ENCODE measurements around the gene AIRE.
"Not testable (repeated sequence)": the region's sequence is repeated elsewhere in the genome, so short reads cannot be mapped to it uniquely, and the experiment has no call there.

Gene AIRE

DNA sequence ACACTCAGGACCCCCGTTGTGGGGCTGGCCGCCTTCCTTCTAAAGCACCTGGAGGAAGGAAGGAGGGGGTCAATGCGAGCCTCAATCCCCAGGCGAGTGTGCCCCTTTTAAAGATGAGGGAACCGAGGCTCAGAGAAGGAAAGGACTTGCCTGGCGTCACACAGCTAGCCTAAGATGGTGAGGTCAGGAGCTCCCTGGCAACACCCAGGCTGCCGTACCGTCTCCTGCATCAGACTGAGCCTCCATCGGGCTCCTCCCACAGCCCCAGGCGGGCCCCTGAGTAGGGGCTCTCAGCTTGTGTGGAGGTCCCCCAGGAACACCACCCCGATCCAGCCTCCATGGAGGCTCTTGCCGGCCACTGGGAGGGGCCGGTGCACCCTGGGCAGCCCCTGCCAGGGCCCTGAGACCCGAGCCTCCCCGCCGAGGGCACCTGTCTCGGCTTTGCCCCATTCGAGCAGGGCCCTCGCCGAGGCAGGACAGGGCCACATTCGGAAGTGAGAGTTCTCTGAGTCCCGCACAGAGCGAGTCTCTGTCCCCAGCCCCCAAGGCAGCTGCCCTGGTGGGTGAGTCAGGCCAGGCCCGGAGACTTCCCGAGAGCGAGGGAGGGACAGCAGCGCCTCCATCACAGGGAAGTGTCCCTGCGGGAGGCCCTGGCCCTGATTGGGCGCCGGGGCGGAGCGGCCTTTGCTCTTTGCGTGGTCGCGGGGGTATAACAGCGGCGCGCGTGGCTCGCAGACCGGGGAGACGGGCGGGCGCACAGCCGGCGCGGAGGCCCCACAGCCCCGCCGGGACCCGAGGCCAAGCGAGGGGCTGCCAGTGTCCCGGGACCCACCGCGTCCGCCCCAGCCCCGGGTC lies at the start of gene AIRE:
Gene AIRE, plus strand, starts transcription at position 739 of the 855 bp plus-strand sequence. CDS start 131 bp downstream, outside the sequence.
- peak; percentile 72 for DNase-seq (ENCODE audit: low spot score)

DNA sequence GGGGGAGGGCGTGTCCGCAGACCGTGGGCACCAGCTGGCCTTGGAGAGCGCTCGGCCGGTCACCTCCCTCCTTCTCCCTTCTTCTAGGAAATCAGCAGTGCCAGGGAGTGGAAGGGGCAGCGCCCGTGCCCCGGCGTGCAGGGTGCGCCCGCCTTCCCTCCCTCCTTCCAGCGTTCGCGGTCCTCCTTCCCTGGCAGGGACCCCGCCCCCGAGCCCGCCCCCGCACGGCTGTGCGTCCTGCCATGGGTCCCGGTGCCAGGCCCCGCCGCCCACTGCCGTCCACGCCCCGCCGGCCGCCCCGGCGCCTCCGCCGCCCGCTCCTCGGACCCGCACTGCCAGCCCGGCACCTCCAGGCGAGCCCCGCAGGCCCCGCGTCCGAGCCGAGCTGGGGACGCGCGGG lies 45.3 kb upstream of the AIRE start:
- DNase-seq (ENCODE audit: low spot score) = not testable (repeated sequence)

DNA sequence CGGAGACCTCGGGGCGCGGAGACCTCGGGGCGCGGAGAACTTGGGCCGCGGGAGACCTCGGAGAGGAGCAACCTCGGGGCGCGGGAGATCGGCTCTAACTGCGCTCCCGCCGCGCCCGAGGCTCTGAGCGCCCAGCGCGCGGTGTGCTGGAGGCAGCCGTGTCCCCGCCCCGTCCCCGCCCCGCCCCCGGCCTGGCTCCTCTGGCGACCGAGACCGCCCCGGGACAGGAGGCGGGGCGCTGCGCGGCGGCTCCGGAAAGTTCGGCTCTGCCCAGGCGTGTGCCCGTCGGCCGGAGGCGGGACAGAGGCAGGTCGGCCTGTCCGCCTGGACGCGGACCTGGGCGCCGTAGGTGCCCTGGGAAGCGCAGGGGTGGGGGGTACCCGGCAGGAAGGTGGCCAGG lies 44.8 kb upstream of the AIRE start, which contains the start of gene ICOSLG:
Gene ICOSLG, minus strand, starts transcription at position 102 of the 400 bp plus-strand sequence. CDS start 126 bp downstream, outside the sequence.
- DNase-seq (ENCODE audit: low spot score) = not testable (repeated sequence)

DNA sequence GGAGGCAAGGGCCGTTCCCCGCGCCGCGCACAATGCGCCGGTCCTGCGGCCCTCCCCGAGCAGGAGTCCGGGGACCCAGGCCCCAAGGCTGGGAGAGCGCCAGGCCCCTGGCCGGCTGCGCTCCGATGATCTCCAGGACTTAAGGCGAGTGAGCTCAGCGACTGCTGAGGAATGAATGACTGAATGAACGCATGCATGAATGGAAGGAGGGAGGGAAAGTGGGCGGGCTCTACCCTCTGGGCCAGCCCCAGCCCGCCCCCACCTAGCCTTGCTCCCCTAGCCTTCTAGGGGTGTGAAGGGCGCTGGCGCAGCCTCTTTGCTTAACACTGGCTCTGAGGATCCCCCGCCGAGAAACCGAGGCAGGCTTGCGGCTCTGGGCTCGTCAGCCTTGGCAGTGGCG lies 44.4 kb upstream of the AIRE start:
- DNase-seq (ENCODE audit: low spot score) = not testable (repeated sequence)

DNA sequence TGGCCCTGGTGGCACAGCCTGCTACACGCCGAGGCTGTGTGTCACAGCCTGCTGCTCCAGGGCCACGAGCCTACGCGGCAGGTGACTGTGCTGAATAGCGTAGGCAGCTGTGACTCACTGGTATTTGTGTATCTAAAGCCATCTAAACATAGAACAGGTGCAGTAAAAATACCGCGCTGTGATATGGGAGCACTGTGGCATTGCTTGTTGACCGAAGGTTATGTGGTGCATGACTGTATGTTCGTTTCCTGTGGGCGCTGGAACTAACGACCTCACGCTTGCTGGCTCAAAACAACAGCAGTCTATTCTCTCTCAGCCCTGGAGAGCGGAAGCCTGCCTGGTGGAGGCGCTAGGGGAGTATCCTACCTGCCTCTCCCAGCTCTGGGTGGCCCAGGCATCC lies 41.7 kb upstream of the AIRE start:
- DNase-seq (ENCODE audit: low spot score) = not testable (repeated sequence)

DNA sequence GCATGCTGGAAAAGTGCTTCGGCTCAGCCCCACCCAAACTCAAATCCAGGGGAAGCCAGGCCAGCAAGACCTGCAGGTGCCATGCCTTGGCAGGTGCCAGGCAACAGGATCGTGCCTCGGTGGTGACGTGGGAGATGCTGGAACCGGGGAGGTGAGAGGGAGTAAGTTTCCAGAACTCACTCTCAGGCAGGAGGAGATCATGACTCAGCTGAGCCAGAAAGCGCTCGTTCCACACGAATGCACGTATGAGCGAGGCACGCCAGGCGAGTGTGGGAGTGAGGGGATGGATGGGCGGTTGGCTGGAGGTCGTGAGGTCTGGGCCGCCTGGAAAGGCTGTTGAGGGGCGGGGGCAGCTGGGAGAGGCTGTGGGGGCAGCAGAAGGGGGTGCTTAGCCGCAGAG lies 37.8 kb upstream of the AIRE start:
- DNase-seq (ENCODE audit: low spot score) = not testable (repeated sequence)

DNA sequence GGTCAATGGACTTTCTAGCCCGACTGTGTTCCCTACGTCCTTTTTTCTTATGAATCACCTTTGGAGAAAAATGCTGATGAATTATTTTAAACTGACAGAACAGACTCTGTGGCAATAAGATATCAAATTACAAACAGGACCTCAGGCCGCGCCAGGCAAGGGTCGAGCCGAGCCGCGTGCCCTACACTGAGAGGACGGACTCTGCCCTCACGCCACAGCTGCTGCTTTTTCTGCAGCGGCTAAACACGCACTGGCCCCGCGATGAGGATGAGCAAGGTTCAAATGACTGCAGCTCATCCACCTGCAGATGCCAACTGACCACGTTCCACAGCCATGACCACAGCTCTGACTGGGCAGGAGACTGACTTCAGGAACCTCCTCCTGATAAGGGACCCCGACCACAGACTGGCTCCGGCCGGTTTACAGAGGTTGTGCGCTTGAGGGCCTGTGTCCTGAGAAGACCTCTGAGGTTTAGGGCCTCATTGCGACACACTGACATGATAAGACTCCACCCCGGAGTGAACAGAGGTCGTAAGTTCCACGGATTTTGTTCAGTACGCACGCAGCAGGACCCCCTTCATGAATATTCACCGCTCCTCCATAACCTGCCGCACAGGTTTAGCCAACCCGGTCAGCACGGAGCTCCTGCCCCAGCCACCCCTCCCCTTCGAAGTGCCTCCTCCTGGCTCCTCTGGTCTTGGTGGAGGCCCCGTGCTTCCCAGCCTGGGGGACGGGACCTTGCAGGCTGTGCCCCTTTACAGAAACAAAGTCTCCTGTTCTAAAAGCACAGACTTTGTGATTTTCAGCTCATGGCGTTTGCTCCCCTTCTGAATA lies 36.3 kb upstream of the AIRE start:
- not testable (repeated sequence) for DNase-seq (ENCODE audit: low spot score)

DNA sequence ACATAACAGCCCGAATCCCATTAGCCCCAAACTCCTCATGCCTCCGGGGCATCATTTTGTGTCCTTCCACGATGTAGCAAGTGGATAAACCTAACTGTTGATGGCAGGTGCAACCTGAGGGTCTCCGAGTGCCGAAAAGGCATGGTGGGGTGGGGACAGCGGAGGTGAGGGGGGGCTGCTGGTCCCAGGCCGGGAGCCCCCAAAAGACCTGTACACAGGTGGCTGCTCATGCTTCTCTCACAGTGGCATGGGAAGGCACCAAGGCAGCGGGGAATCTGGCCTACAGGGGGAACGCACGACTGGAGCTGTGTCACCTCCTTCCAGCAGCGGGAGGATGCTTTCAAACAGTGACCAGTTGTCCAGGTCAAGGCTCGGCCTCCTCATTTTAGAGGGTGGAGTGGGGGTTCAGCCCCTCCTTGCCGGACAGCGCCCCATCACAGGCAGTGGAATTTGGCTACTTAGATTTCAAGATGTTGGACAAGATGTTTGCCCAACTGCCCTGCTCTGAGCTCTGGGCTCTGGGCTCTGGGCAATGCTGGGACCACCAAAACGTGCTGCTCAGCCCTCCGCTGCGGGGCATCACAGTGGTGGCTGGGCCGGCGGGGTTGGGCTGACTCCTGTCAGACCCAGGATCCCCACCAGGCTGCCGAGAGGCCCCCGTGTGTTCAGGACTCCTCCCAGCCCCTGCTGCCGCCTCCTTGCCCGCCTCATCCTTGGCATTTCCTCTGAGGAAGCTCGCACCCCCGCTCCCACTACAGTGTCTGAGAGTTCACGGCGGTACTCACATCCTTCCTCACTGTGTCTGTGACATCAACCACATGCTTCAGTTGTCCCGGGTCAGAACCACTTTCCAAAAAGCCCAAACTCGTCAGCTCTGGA lies 31.6 kb upstream of the AIRE start:
- no peak for DNase-seq (ENCODE audit: low spot score)

DNA sequence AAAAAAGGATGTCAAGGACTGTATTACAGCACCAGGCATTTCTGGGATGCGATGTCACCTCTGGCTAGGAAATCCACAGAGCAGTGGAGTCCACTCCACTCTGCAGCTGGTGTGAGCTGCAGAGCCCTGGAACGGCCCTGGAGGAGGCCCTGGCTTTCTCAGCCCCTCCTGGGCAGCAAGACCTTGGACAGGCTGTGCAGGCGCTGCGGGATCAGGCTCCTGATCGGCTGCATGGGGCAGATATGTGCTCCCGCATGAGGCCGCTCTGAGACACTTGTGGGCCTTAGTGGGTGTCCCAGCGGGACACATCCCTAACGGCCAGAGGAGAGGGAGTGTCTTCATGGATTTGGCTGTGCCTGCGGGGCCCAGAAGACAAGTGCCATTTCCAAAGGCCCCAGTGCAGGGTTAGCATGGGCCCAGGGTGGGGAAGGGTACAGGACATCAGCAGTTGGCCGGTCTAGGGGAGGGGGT lies 30.1 kb upstream of the AIRE start:
- DNase-seq (ENCODE audit: low spot score) = peak; percentile 38

DNA sequence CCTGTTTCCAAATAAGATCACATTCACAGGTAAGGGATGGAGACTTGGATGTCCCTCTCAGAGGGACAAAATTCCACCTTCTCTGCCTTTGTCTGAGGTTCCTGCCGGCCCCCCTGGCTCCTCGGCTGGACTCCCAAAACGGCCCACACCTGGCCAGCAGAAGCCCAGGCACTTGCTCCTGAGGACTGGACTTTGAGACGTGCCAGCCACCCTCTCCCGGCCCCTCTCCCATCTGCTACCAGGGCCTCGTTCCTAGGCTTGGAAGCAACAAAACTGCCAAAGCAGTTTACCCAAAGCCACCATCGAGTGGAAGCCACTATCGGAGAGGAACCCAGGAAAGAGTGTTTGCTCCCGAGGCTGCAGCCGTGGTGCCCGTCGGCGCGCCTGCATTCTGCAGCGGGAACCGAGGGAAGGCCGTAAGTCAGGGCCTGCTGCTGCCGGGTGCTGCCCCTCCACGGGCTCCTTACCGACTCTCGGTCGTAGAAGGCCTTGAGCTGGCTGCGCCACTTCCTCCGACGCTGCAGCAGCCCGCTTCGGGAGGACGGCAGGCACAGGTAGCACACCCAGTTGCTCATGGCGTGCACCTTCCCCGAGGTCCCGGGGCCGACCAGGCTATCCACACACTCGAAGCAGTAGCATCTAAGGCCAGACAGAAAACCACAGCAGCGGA lies 27.5 kb upstream of the AIRE start:
- DNase-seq (ENCODE audit: low spot score) = no peak

DNA sequence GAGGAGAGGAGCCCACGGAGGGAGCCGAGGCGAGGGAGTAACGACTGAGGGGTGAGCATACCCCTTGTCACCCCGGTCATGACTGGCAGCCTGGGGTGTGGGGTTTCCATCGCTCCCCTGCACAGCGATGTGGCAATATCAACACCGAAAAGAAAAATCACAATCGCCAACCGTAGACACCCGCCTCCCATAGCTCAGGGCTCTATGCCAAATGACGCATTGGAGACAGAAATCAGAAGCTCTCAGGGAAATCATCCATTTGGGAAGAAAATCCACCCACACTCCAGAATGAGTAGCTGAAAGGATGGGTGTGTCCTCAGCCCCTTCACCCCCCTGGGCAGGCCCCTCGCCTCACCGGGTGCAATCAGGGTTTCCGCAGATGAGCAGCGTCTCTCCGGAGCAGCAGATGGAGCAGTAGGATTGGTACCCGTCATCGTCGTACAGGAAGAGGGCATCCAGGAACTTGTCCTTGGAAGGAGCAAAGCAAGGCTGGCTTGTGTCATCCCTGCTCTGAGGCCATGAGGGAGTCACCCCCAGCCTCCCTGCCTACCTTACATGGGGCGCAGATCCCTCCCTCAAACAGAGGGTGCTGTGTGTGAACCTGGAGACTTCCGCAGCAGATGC lies 26.5 kb upstream of the AIRE start:
- no peak for DNase-seq (ENCODE audit: low spot score)

DNA sequence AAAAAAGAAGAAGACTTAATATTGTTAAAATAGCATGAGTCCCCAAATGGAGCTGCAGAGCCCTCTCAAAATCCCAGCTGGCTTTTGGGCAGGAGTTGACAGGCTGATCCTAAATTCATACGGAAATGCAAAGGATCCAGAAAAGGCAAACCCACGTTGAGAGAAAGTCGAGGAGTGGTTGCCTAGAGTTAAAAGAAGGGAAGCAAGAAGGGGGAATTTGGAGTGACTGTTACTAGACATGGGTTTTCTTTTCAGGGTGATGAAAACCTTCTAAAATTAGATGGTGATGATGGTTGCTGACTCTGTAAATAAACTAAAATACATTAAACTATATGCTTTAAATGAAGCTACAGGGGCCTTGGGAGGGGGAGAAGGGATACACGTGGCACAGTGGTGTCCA lies 25.6 kb upstream of the AIRE start:
- DNase-seq (ENCODE audit: low spot score) = no peak

DNA sequence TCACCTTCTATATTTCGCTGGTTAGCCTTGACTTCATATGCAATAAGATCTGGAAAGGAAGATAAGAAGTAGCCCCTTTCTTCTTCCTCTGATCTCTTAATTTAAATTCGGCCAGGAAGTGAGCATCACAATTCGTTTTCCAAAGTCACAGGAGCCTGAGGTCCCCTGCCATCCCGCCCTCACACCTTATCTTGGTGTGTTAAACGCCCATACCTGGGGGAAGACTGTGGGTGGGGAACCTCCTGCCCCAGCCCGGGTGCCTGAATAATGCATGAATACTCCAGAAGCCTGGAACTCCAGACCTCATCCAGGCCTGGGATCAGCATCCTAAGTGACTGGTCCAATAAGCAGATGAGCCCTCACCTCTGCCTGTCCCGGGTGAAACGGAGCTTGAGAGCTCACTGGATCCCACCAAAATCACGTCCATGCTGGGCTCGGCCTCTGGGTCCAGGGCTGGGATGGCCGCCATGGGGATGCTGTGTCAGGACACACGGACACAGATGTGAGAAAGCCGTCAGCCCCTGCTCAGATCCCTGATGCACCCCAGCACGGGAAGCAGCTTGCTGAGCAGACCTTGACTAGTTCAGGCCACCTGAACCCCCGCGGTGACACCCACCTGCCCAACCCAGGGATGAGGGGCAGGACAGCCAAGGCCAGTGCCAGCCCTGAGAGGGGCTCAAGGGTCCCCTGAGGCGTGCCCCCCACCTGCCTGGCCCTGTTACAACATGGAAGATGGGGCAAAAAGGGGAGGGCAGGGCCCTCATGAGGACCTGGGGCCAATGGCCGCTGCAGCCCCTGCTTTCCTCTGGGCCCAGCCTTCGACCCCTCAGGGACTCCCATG lies 24.7 kb upstream of the AIRE start:
- DNase-seq (ENCODE audit: low spot score) = no peak

DNA sequence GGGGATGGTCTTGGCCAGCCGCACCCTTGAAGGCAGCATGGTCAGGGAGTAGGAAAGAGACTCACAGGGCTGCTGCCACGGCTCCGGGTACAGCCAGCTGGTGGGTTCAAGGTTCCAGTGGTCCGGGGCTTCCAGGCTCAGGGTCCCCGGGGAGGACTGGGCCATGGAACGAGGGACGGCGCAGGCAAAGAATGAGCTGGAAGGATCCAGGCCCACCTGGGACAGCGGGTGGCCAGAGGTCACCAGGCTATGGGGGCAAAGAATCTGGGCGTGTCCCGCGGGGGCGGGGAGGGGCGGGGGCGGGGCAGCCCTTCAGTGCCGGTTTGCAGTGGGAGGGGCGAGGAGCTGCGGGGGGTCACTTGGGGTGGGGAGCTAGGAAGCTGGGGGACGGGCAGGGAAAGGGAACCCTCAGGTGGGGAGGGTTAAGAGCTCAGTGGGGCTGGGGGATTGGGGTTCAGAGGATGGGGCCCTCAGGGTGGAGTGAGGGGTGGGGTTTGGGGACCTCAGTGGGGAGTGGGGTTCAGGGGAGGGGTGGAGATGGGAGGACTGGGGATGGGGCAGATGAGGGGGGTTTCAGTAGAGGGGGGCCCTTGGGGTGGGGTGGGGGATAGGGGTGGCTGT lies 23.9 kb upstream of the AIRE start, which contains the start of gene DNMT3L:
Gene DNMT3L, minus strand, starts transcription at position 223 of the 621 bp plus-strand sequence. CDS start 638 bp downstream, outside the sequence.
- no peak for DNase-seq (ENCODE audit: low spot score)

DNA sequence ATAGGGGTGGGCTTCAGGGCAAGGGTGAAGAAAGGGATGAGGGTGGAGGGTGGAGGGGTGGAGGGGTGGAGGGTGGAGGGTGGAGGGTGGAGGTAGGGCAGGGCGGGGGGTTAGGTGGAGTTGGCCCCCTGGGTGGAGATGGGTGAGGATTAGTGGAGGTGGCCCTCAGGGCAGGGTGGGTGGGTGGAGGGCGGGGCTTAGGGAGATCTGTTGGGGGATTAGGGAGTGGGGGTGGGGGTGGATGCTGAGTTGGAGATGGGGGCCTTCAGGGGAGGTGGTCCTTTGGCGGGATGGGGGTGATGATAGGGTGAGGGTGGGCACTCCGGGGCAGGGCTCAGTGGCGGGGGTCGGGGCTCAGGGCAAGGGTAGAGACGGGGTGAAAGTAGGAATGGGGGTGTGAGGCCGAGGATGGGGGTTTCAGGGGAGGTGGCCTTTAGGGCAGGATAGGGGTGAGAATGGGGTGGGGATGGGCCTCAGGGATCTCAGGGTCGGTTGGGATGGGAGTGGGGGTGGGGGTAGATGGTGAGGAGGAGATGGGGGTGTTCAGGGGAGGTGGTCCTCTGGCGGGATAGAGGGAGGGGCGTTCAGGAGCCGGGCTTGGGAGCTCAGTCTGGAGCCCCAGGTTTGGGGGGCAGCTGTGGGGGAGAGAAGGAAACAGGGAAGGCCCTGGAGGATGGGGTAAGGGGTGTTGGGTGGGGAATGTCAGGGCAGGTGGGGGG lies 23.2 kb upstream of the AIRE start:
- no peak for DNase-seq (ENCODE audit: low spot score)

DNA sequence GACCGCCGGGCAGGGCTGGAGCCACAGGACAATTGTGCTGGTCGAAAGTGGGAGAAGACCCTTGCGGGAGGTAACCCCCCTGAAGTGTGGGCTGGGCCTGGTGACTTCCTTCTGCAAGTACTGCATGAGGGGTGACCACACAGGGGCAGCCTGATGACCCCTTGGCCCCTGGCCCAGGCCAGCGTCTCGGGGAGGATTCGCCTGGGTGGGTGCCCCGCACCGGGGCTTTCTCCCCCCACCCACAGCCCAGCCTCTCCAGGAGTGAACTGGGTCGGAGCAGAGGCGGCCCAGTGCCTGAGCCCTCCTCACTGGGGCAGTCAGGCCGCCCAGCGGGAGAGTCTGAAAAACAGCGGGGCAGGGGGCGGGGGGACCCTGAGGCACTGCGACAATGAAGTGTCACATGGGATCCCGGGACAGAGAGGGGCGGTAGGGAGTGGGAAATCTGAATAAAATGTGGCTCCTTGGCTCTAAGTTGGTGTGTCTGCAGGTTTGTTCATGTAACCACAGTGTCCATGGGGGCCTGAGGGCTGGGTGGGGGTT lies 22.4 kb upstream of the AIRE start:
- no peak for DNase-seq (ENCODE audit: low spot score)

DNA sequence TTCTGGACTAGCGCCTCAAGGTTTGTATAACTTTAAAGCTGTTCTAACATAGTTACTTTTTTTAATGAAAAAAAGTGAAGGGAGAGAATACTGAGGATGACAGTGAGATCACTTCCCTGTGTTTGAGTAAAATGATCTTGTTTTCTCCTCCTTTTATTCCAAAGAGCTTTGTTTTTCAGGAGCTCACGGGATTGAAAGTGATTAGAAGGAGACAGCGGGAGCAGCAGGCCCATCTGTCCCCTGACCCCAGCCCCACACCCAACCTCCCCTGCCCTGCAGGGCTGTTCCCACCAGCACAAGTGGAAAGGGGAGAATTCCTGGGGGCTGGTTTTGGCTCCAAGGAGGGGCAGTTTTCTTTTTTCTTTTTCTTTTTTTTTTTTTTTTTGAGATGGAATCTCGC lies 21.9 kb upstream of the AIRE start:
- no peak for DNase-seq (ENCODE audit: low spot score)

DNA sequence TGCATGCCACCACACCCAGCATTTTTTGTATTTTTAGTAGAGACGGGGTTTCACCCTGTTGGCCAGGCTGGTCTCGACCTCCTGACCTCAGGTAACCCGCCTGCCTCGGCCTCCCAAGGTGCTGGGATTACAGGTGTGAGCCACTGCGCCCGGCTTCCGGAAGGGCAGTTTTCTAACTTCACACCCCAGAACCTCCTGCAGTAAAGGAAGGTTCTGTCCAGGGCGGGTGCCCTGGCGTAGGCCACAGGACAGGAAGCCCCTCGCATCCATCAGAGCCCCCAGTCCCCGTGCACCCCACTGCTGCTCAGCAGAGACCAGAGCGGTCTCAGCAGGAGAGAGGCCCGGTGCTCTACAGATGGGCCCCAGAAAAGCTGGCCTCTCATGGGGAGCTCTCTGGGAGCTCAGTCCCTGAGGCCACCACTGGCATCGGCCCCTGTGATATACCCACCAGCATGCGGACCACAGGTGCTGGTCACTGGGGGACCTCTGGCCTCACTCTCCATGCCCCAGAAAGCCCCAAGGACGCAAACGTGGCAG lies 19.9 kb upstream of the AIRE start:
- DNase-seq (ENCODE audit: low spot score) = no peak

All from AG08395 (cell line).